ENCODE results near the gene FILIP1L.

FILIP1L gene

DNA sequence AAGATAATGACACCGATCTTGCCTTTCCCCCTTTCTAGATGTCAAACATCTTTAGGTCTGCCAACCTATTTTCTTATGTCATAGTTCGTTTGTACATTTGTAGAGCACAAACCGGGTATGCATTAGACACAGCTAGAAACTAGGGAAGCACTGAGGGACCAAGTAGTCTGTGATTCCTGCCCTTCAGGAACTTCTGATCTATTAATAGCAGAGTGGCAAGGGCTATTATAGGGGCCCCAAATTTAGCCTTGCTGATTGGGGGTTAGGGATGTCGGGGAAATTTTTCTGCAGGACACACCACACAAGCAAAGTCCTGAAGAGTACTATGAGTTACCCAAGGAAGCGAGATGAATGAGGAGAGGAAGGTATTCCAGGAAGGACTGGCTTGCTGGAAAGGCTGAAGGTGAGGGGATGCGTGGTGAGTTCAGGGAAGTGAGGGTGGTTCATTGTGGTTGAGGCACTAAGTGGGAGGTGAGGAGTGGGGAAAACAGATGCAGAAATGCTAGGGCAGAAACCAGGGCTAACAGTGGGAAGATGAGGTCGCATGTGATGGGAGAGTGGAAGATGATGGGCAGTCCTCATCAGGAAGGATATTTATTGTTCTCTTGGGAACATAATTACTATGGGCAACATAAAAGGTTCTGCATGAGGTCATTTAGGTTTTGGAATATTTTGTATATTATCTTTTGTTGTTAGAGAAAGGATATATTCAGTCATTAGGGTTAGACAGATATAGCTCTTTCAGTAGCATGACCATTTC, 152.4 kb downstream of the FILIP1L start:
- Histone ChIP-seq H3K79me2 (ENCODE audit: insufficient read depth, low read length) (no peaks in the 10 kb centered on the region), H3K27ac (ENCODE audit: low read length) (no peak overlapping the region), H3K4me3 (ENCODE audit: low read depth in 1 of 2, low read length in 2 of 2) (no peak overlapping the region), H3K9ac (ENCODE audit: low read depth, low read length) (no peak overlapping the region), H3K9me3 (ENCODE audit: insufficient read depth, low read length, severe bottlenecking) (no peaks in the 10 kb centered on the region), H2AFZ (ENCODE audit: low read depth, low read length) (no peak overlapping the region), H3K36me3 (ENCODE audit: insufficient read depth, low read length) (no peaks in the 10 kb centered on the region), H4K20me1 (ENCODE audit: insufficient read depth, low read length) (no peaks in the 10 kb centered on the region), H3K27me3 (ENCODE audit: insufficient read depth, low read length, poor library complexity) (no peaks in the 10 kb centered on the region), H3K4me1 (ENCODE audit: insufficient read depth, low read length) (no peaks in the 10 kb centered on the region), H3K4me2 (ENCODE audit: insufficient read depth, low read length) (no peak overlapping the region)
- TF ChIP-seq, protein P1, sequence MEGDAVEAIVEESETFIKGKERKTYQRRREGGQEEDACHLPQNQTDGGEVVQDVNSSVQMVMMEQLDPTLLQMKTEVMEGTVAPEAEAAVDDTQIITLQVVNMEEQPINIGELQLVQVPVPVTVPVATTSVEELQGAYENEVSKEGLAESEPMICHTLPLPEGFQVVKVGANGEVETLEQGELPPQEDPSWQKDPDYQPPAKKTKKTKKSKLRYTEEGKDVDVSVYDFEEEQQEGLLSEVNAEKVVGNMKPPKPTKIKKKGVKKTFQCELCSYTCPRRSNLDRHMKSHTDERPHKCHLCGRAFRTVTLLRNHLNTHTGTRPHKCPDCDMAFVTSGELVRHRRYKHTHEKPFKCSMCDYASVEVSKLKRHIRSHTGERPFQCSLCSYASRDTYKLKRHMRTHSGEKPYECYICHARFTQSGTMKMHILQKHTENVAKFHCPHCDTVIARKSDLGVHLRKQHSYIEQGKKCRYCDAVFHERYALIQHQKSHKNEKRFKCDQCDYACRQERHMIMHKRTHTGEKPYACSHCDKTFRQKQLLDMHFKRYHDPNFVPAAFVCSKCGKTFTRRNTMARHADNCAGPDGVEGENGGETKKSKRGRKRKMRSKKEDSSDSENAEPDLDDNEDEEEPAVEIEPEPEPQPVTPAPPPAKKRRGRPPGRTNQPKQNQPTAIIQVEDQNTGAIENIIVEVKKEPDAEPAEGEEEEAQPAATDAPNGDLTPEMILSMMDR (IDR thresholded peaks at IDR 0.05; ENCODE audit: borderline replicate concordance, extremely low read depth, low read length, poor library complexity, severe bottlenecking) = no peak
- TF ChIP-seq EZH2 (IDR thresholded peaks at IDR 0.05; ENCODE audit: borderline replicate concordance, low read depth, low read length, severe bottlenecking) = no peak
- ATAC-seq (ENCODE audit: insufficient read depth, low read depth) (no peak), DNase-seq (no peak)

DNA sequence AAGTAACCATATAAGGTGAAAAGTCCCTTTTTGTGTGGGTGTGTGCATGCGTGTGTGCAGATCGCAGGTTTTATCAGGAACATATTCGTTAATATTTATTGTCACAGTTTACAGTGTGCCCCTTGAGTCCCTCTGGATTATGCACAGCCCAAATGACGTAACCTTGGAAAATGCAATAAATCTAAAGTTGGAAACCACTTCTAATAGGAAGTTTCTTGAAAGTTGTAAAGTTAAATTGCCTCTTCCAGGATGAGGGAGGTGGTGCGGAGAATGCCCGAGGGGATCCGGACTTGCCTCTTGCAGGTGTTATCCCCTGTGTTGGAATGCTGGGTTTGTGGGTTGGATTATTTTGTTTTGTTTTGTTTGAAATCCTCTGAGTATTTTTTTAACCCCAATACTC, 153.4 kb downstream of the FILIP1L start:
- H3K4me3 ChIP-seq (ENCODE audit: low read depth in 1 of 2, low read length in 2 of 2) = no peak overlapping the region
- ATAC-seq (ENCODE audit: insufficient read depth, low read depth) (no peak), DNase-seq (no peak)
- no peak overlapping the region for H2AFZ ChIP-seq (ENCODE audit: low read depth, low read length)
- H4K20me1 ChIP-seq (ENCODE audit: insufficient read depth, low read length) = no peaks in the 10 kb centered on the region
- H3K9ac ChIP-seq (ENCODE audit: low read depth, low read length) = no peak overlapping the region
- H3K79me2 ChIP-seq (ENCODE audit: insufficient read depth, low read length) = no peaks in the 10 kb centered on the region
- no peak overlapping the region for H3K4me2 ChIP-seq (ENCODE audit: insufficient read depth, low read length)
- no peaks in the 10 kb centered on the region for H3K36me3 ChIP-seq (ENCODE audit: insufficient read depth, low read length)
- no peak for TF ChIP-seq EZH2 (IDR thresholded peaks at IDR 0.05; ENCODE audit: borderline replicate concordance, low read depth, low read length, severe bottlenecking)
- TF ChIP-seq, protein P1 (IDR thresholded peaks at IDR 0.05; ENCODE audit: borderline replicate concordance, extremely low read depth, low read length, poor library complexity, severe bottlenecking) = no peak
- H3K27me3 ChIP-seq (ENCODE audit: insufficient read depth, low read length, poor library complexity) = no peaks in the 10 kb centered on the region
- no peaks in the 10 kb centered on the region for H3K4me1 ChIP-seq (ENCODE audit: insufficient read depth, low read length)
- no peaks in the 10 kb centered on the region for H3K9me3 ChIP-seq (ENCODE audit: insufficient read depth, low read length, severe bottlenecking)
- no peak overlapping the region for H3K27ac ChIP-seq (ENCODE audit: low read length)

DNA sequence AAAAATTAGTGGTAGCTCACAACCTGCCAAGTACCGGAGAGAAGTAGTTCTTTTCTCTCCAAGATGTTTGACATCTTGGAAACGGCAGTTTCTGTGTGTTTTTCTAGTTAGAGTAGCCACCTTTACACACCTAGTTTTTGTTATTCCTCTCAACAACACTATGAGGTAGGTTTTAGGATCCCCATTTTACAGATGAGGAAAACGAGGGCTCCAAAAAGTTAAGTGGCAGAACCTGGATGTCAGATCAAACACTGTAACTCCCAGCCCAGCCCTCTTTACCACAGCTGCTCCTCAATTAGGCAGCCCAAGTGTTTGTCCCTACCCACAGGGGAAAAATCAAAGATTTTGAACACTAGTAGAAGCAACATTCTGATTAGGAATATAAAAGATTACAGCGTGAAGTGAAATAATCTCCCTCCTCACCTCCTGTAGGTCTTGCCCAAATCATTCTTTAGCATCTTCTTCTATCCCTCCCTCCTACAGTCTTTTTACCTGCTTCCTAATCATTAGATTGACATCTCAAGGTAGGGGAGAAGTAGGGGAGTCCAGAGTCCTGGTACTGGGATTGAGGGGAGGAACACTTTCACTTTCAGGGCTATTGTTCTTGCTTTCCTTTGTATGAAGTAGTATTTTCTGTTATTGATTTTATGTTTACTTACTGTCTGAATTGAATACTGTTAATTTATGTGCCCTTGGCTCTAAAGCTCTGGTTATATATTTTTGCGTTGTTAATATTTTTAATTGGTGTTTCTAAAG, 154.0 kb downstream of the FILIP1L start:
- H3K79me2 ChIP-seq (ENCODE audit: insufficient read depth, low read length) = no peaks in the 10 kb centered on the region
- no peak for DNase-seq
- no peak overlapping the region for H3K4me3 ChIP-seq (ENCODE audit: low read depth in 1 of 2, low read length in 2 of 2)
- TF ChIP-seq, protein P1 (IDR thresholded peaks at IDR 0.05; ENCODE audit: borderline replicate concordance, extremely low read depth, low read length, poor library complexity, severe bottlenecking) = no peak
- TF ChIP-seq EZH2 (IDR thresholded peaks at IDR 0.05; ENCODE audit: borderline replicate concordance, low read depth, low read length, severe bottlenecking) = no peak
- no peaks in the 10 kb centered on the region for H3K4me1 ChIP-seq (ENCODE audit: insufficient read depth, low read length)
- H4K20me1 ChIP-seq (ENCODE audit: insufficient read depth, low read length) = no peaks in the 10 kb centered on the region
- H2AFZ ChIP-seq (ENCODE audit: low read depth, low read length) = no peak overlapping the region
- H3K9me3 ChIP-seq (ENCODE audit: insufficient read depth, low read length, severe bottlenecking) = no peaks in the 10 kb centered on the region
- ATAC-seq (ENCODE audit: insufficient read depth, low read depth) = no peak
- H3K36me3 ChIP-seq (ENCODE audit: insufficient read depth, low read length) = no peaks in the 10 kb centered on the region
- H3K4me2 ChIP-seq (ENCODE audit: insufficient read depth, low read length) = no peak overlapping the region
- no peaks in the 10 kb centered on the region for H3K27me3 ChIP-seq (ENCODE audit: insufficient read depth, low read length, poor library complexity)
- H3K9ac ChIP-seq (ENCODE audit: low read depth, low read length) = no peak overlapping the region
- no peak overlapping the region for H3K27ac ChIP-seq (ENCODE audit: low read length)
